ENCODE measurements around the gene GPR68. TPM values are rescaled to one million over a fixed set of nuclear protein-coding genes. Genes with fewer than 3 reads are reported as not detected.
A peak's percentile ranks its signal among the peaks of the same experiment; 100 is the strongest.

GPR68 gene
- total and polyA plus RNA-seq, 2 donors (not counting 1 experiment from before 2014, with no cell fraction given): 0.31 to 0.34 TPM

DNA sequence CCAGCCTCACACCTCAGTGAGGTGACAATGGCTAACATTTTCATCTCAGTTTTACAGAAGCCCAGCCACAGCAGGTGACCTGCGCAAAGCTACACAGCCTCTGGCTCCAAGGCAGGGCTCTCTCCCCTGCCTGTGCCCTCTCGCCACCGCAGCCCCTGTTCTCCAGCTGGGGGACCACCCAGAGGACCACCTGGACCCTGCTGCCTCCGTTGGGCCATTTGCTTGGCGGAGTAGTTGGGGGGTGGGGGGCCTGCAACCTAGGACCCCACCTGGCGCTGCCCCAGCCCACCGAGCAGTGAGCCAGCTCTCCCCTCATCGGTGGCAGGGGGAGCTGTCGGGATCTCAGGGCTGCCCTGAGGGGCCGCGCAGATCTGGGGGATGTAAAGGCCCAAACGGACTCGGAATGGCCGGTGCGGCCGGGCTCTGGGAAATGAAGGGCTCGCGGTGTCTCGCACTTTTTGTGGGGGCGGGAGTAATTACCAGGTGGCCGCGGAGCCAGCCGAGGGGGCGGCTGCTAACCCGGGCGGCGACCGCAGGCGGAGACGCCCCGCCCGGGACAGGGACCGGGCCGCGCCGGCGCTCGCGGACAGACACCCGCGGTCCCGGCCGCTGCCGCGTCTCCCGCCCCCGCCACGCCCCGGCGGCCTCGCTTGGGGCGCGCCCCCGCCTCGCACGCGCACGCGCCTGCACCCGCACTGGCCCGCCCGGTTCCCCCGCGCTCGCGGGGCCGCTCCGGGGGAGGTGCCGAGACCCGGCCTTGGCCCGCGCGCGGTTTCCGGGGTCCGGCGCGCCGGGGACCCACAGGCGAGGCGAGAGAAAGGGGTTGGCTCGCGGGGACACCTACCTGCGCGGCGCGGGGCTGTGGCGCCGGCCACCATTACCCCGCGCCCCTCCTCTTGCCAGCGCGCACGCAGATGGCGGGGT, 8.6 kb upstream of the GPR68 start:
- Mint-ChIP-seq H3K27ac (peak overlapping the region; percentile 63), H3K4me1 (peaks cover 51% of the 10 kb centered on the region), H3K9me3 (ENCODE audit: insufficient read depth) (no peaks in the 10 kb centered on the region), H3K4me3 (peak overlapping the region; percentile 86), H3K27me3 (no peaks in the 10 kb centered on the region)
- Histone ChIP-seq H3K4me3 (ENCODE audit: control extremely low read depth in 1 of 5, extremely low read depth in 1 of 5, insufficient read depth in 1 of 5, low read depth in 2 of 5, low read length in 4 of 5) (peak overlapping the region in 4 of 5 experiments; percentile 50 to 67 (median 58)), H4K20me1 (ENCODE audit: control insufficient read depth, insufficient read depth, low read length, poor library complexity, severe bottlenecking) (no peaks in the 10 kb centered on the region), H3K27me3 (replicated peaks in 1 of 4; ENCODE audit: control extremely low read depth in 1 of 4, control insufficient read depth in 3 of 4, insufficient read depth in 4 of 4, low read length in 3 of 4) (no peaks in the 10 kb centered on the region), H3K4me2 (replicated peaks; ENCODE audit: low read depth, low read length, poor library complexity, severe bottlenecking) (peak overlapping the region; percentile 98), H3K4me1 (ENCODE audit: control insufficient read depth in 2 of 2, insufficient read depth in 2 of 2, low read length in 2 of 2) (peaks cover 37 to 43% of the 10 kb centered on the region in 2 donors), H3K36me3 (replicated peaks in 1 of 2; ENCODE audit: control extremely low read depth in 1 of 2, control insufficient read depth in 1 of 2, extremely low read depth in 1 of 2, insufficient read depth in 2 of 2, low read length in 1 of 2) (no peaks in the 10 kb centered on the region), H3K79me2 (ENCODE audit: control insufficient read depth, insufficient read depth, low read length) (no peaks in the 10 kb centered on the region), H3K9ac (ENCODE audit: low read length) (peak overlapping the region; percentile 78), H3K27ac (ENCODE audit: low read length in 2 of 2) (peak overlapping the region in 1 of 2 donors; percentile 49), H3K9me3 (ENCODE audit: control extremely low read depth in 1 of 3, control insufficient read depth in 2 of 3, insufficient read depth in 1 of 3, low read length in 2 of 3) (no peaks in the 10 kb centered on the region), H2AFZ (ENCODE audit: insufficient read depth, low read depth, low read length, poor library complexity, severe bottlenecking) (peak overlapping the region; percentile 73)
- ChIA-PET CTCF (interaction anchor here (0.7 to 2.0 kb wide), 5 partner anchors 9 to 492 kb away, joined by 4 to 8 read pairs (median 6); partner anchors contain the start of gene GPR68), POLR2A (interaction anchor here (0.8 to 1.7 kb wide), 2 partner anchors 9 to 11 kb away, joined by 3 to 8 read pairs; partner anchors contain the start of gene GPR68)
- no peak for TF ChIP-seq EZH2 (IDR thresholded peaks at IDR 0.05; ENCODE audit: borderline replicate concordance, insufficient read depth, low read depth, low read length, poor library complexity, severe bottlenecking)
- TF ChIP-seq, protein P1, sequence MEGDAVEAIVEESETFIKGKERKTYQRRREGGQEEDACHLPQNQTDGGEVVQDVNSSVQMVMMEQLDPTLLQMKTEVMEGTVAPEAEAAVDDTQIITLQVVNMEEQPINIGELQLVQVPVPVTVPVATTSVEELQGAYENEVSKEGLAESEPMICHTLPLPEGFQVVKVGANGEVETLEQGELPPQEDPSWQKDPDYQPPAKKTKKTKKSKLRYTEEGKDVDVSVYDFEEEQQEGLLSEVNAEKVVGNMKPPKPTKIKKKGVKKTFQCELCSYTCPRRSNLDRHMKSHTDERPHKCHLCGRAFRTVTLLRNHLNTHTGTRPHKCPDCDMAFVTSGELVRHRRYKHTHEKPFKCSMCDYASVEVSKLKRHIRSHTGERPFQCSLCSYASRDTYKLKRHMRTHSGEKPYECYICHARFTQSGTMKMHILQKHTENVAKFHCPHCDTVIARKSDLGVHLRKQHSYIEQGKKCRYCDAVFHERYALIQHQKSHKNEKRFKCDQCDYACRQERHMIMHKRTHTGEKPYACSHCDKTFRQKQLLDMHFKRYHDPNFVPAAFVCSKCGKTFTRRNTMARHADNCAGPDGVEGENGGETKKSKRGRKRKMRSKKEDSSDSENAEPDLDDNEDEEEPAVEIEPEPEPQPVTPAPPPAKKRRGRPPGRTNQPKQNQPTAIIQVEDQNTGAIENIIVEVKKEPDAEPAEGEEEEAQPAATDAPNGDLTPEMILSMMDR (IDR thresholded peaks at IDR 0.05): no peak
- DNase-seq: peak; percentile 60
- WGBS (ENCODE audit: insufficient coverage): 4% methylated on average over 94 of the region's 95 CpGs
- peak; percentile 63 for ATAC-seq (ENCODE audit: low read depth)
- intact Hi-C loops (cut with micrococcal nuclease): loop anchor here (1.0 kb wide), 1 partner anchor 10 kb away; no protein-coding TSS in a partner anchor
